ENCODE results near the gene CCDC85C. TPM values are rescaled to one million over a fixed set of nuclear protein-coding genes. Genes with fewer than 3 reads are reported as not detected.

CCDC85C gene
- total and polyA plus RNA-seq, 2 of the 8 experiments (the other 6 are each of a cell fraction or from before 2014, with no cell fraction given) = 16.8 to 35.8 TPM

DNA sequence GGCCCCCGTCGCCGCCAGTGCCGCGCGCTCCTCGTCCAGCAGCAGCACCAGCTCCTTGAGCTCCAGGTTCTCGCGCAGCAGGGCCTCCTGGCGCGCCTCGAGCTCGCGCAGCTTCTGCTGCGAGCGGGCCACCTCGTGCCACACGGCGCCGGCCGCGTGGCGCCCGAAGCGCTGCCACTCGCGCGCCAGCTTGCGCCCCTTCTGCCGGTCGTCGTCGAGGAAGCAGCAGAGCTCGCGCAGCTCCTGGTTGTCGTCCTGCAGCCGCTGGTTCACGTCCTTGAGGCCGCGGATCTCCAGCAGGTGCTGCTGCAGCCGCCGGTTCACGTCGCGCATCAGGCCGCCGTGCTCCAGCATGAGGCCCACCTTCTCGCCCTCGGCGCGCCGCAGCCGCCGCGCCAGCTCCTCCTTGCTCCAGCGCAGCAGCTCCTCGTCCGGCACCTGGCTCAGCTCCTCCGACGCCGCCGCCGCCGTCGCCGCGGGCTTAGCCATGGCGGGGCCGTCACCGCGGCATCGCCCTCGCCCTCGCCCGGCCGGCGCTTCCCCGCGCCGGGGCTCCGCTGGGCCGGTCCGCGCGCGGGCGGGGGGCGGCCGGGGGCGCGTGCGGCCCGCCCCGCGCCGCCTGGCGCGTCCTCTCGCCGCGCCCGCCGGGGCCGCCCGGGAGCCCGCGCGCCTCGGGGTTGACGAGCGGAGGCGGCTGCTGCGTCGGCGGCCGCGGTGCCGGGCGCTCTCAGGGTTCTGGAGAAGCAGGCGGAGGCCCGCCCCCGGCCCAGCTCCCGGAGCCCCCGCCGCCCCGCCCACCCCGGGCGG, at the start of gene CCDC85C (continued):
- TF ChIP-seq, protein P1, sequence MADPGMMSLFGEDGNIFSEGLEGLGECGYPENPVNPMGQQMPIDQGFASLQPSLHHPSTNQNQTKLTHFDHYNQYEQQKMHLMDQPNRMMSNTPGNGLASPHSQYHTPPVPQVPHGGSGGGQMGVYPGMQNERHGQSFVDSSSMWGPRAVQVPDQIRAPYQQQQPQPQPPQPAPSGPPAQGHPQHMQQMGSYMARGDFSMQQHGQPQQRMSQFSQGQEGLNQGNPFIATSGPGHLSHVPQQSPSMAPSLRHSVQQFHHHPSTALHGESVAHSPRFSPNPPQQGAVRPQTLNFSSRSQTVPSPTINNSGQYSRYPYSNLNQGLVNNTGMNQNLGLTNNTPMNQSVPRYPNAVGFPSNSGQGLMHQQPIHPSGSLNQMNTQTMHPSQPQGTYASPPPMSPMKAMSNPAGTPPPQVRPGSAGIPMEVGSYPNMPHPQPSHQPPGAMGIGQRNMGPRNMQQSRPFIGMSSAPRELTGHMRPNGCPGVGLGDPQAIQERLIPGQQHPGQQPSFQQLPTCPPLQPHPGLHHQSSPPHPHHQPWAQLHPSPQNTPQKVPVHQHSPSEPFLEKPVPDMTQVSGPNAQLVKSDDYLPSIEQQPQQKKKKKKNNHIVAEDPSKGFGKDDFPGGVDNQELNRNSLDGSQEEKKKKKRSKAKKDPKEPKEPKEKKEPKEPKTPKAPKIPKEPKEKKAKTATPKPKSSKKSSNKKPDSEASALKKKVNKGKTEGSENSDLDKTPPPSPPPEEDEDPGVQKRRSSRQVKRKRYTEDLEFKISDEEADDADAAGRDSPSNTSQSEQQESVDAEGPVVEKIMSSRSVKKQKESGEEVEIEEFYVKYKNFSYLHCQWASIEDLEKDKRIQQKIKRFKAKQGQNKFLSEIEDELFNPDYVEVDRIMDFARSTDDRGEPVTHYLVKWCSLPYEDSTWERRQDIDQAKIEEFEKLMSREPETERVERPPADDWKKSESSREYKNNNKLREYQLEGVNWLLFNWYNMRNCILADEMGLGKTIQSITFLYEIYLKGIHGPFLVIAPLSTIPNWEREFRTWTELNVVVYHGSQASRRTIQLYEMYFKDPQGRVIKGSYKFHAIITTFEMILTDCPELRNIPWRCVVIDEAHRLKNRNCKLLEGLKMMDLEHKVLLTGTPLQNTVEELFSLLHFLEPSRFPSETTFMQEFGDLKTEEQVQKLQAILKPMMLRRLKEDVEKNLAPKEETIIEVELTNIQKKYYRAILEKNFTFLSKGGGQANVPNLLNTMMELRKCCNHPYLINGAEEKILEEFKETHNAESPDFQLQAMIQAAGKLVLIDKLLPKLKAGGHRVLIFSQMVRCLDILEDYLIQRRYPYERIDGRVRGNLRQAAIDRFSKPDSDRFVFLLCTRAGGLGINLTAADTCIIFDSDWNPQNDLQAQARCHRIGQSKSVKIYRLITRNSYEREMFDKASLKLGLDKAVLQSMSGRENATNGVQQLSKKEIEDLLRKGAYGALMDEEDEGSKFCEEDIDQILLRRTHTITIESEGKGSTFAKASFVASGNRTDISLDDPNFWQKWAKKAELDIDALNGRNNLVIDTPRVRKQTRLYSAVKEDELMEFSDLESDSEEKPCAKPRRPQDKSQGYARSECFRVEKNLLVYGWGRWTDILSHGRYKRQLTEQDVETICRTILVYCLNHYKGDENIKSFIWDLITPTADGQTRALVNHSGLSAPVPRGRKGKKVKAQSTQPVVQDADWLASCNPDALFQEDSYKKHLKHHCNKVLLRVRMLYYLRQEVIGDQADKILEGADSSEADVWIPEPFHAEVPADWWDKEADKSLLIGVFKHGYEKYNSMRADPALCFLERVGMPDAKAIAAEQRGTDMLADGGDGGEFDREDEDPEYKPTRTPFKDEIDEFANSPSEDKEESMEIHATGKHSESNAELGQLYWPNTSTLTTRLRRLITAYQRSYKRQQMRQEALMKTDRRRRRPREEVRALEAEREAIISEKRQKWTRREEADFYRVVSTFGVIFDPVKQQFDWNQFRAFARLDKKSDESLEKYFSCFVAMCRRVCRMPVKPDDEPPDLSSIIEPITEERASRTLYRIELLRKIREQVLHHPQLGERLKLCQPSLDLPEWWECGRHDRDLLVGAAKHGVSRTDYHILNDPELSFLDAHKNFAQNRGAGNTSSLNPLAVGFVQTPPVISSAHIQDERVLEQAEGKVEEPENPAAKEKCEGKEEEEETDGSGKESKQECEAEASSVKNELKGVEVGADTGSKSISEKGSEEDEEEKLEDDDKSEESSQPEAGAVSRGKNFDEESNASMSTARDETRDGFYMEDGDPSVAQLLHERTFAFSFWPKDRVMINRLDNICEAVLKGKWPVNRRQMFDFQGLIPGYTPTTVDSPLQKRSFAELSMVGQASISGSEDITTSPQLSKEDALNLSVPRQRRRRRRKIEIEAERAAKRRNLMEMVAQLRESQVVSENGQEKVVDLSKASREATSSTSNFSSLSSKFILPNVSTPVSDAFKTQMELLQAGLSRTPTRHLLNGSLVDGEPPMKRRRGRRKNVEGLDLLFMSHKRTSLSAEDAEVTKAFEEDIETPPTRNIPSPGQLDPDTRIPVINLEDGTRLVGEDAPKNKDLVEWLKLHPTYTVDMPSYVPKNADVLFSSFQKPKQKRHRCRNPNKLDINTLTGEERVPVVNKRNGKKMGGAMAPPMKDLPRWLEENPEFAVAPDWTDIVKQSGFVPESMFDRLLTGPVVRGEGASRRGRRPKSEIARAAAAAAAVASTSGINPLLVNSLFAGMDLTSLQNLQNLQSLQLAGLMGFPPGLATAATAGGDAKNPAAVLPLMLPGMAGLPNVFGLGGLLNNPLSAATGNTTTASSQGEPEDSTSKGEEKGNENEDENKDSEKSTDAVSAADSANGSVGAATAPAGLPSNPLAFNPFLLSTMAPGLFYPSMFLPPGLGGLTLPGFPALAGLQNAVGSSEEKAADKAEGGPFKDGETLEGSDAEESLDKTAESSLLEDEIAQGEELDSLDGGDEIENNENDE (IDR thresholded peaks at IDR 0.05; ENCODE audit: insufficient replicate concordance, low read length) = no peak
- no peak for TF ChIP-seq CBX8 (IDR thresholded peaks at IDR 0.05; ENCODE audit: borderline replicate concordance, low read depth, low read length)
- TF ChIP-seq TBP (IDR thresholded peaks at IDR 0.05; ENCODE audit: low read depth, low read length) = no peak; the same call in 1 of the 2 replicates
- peak in 1 of 2 experiments; percentile 80; a peak in 1 of 4 replicates for TF ChIP-seq HDAC2 (IDR thresholded peaks at IDR 0.05; ENCODE audit: borderline replicate concordance in 1 of 2, low read depth in 2 of 2, low read length in 2 of 2)
- TF ChIP-seq EGR1 (IDR thresholded peaks at IDR 0.05; ENCODE audit: borderline replicate concordance, low read depth, low read length) = no peak
- TF ChIP-seq SAP30 (IDR thresholded peaks at IDR 0.05; ENCODE audit: insufficient read depth, insufficient replicate concordance, low read length) = no peak
- peak in 1 of 2 experiments; percentile 24; a peak in 1 of 4 replicates for TF ChIP-seq SIN3A (conservative IDR thresholded peaks at IDR 0.05 in 1 of 2, IDR thresholded peaks at IDR 0.05 in 1 of 2; ENCODE audit: low read depth in 1 of 2, low read length in 2 of 2)
- no peak for TF ChIP-seq MAFK (IDR thresholded peaks at IDR 0.05; ENCODE audit: low read depth, low read length)
- no peak for TF ChIP-seq JUN (IDR thresholded peaks at IDR 0.05; ENCODE audit: low read depth, low read length)

Data from H1 (cell line).